OCI-M2 (cell line): ENCODE measurements around the gene MINAR1.

ENCODE experiments used
- DNase-seq: peaks from one replicate; lab custom pipeline; 2025; ENCODE audit not compliant: unreplicated experiment; lab: John Stamatoyannopoulos, UW

Gene MINAR1

GRCh38 chr15:79430901-79431635 lies 1.1 kb upstream of the MINAR1 start:
- no peak for DNase-seq

- no peak for DNase-seq
These were observed 474 bp downstream of the MINAR1 start for GRCh38 chr15:79432345-79433275.

DNA sequence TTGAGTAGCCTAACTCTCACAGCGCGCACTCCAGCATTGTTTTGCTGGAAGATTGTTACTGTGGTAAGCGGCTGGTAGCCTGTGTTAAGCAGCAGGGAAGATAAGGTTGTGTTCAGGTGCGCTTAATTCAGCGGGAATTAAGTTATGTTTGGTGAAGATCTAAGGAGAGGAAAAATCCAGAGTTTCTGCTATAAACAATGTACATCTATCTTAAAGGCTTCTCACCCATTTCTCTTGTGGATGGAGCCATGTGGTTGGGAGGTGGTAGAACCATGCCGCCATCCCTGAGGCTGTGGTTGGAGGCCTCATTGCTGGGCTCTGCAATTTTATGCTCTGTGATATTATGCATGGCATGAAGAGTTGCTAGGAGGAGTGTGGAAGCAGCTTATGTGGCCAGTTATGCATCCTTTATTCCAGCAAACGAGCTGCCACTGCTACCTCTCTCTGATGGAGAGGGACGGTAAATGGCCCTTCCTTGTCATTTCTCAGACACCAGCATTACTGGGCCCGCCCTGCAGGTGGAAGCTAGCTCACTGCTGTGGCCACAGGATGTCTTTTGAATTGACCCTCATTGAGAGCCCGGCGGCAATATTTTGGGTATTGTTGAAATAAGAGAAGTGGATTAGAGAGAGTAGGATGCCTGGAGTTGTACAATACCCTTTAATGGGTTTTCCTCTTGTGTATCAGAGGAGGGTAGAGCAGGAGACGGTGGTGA lies 1.3 kb downstream of the MINAR1 start:
- DNase-seq, result no peak

- no peak for DNase-seq
These were observed 2.2 kb downstream of the MINAR1 start for GRCh38 chr15:79434361-79434760.

DNA sequence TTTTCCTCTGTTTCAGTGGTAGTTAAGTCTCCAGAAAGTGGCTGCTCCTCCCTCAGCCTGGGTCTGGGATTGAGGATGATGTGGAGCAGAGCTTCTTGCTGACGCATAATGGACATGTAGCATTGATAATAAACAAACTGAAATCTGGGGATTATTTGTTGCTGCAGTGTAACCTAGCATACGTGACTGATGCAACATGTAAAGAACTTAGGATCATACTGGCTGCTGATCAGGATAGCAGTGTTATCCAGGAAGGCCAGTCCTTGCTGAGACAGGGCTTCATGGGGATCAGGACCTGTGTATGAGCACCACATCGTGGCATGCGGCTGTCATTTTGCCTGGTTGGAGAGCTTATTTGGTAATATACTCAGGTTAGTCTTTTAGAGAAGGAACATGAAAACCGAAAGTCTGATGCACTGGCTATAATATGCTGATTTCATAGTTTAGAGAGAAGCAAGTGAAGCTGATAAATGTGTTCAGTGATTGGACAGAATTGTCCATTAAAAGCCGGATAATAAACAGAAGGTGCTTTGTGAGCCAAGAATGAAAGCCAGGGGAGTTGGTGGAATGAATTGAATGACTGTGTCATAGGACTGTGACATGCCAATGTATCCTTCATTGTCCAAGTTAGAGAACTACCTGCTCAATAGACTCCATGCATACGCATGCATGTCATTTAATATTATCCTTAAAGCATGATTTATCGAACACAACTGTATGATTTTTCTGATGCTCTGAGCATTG lies 4.1 kb downstream of the MINAR1 start:
- DNase-seq, result no peak

GRCh38 chr15:79437275-79438000 lies 5.3 kb downstream of the MINAR1 start:
- DNase-seq, result no peak

DNA sequence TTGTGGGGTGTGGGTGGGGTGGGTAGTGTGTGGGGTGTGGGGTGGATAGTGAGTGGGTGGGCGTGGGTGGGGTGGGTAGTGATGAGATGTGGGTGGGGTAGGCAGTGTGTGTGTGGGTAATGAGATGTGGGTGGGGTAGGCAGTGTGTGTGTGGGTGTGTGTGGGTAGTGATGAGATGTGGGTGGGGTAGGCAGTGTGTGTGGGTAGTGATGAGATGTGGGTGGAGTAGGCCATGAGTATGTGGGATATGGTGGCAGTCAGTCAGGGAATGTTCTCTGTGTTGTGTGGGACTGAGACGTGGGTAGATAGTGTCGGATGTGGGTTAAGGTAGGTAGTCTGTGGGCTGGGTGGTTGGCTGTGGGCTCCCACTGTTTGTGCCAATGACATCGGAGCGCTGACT lies 7.1 kb downstream of the MINAR1 start:
- DNase-seq, result no peak

GRCh38 chr15:79440355-79440908 lies 8.3 kb downstream of the MINAR1 start:
- DNase-seq, result no peak

- DNase-seq, result no peak
These were observed 10.8 kb downstream of the MINAR1 start for GRCh38 chr15:79442911-79443310.

GRCh38 chr15:79447060-79447459 lies 14.9 kb downstream of the MINAR1 start:
- no peak for DNase-seq

GRCh38 chr15:79450648-79451047 lies 18.5 kb downstream of the MINAR1 start:
- no peak for DNase-seq

GRCh38 chr15:79451361-79451999 lies 19.3 kb downstream of the MINAR1 start:
- no peak for DNase-seq

- no peak for DNase-seq
These were observed 20.3 kb downstream of the MINAR1 start for GRCh38 chr15:79452244-79453051.

GRCh38 chr15:79453446-79453845 lies 21.3 kb downstream of the MINAR1 start:
- no peak for DNase-seq

GRCh38 chr15:79454063-79454462 lies 21.9 kb downstream of the MINAR1 start:
- DNase-seq, result no peak

DNA sequence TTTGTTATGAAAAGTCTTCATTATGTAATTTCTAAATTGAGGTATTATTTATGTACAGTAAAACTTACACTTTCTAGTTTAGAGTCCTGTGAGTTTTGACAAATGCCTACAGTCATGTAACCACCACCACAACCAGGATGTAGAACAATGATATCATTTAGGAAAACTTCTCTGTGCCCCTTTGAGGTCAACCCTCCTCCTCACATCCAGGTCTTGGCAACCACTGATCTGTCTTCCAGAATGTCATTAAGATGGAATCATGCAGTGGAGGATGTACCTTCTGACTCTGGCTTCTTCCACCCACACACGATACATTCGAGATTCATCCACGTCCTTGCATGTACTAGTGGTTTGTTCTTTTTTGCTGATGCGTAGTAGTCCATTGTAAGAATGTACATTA lies 23.2 kb downstream of the MINAR1 start:
- DNase-seq, result no peak

DNA sequence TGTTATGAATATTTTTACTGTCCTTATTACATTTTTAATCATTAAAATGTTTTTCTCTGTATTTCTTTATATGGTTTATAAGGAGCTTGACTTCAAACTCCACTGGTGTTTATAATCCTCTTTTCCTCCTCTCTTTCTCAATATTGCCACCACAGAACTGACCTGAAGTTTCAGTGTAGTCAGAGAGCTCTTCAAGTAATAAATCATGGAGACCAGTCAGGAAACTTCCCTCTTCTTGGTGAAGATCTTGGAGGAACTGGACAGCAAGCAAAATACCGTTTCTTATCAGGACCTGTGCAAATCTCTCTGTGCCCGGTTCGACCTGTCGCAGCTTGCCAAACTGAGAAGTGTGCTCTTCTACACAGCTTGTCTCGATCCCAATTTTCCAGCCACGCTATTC lies 23.8 kb downstream of the MINAR1 start:
- no peak for DNase-seq

GRCh38 chr15:79458491-79458890 lies 26.4 kb downstream of the MINAR1 start:
- DNase-seq, result no peak

- DNase-seq, result no peak
These were observed 27.5 kb downstream of the MINAR1 start for GRCh38 chr15:79459666-79460065.
